H9 (cell line): ENCODE measurements around the gene ZFP36L1. TPM values are rescaled to one million over a fixed set of nuclear protein-coding genes. Genes with fewer than 3 reads are reported as not detected.

ENCODE experiments used
- DNase-seq: peaks from one replicate; pipeline ENCODE4 v3.0.0-alpha.2; 2017
- H2AFZ ChIP-seq: one replicate; pipeline ENCODE4 v1.6.1; 2013; ENCODE audit warnings: mild to moderate bottlenecking, low read length, control low read depth, moderate library complexity
- H2AK5ac ChIP-seq: 2 replicates; pipeline ENCODE4 v1.6.1; 2013; ENCODE audit warnings: low read length, control low read depth, mixed read lengths; ENCODE audit not compliant: insufficient read length
- H2BK120ac ChIP-seq: one replicate; pipeline ENCODE4 v1.6.1; 2013; ENCODE audit warnings: low read depth, mild to moderate bottlenecking, low read length, control low read depth, inconsistent platforms; ENCODE audit not compliant: poor library complexity, severe bottlenecking
- H2BK12ac ChIP-seq: 2 replicates; pipeline ENCODE4 v1.6.1; 2013; ENCODE audit warnings: low read length, control low read depth, mixed read lengths, low read depth; ENCODE audit not compliant: insufficient read length
- H2BK15ac ChIP-seq: 2 replicates; pipeline ENCODE4 v1.6.1; 2013; ENCODE audit warnings: low read depth, low read length, control low read depth
- H2BK20ac ChIP-seq: one replicate; pipeline ENCODE4 v1.6.1; 2013; ENCODE audit warnings: low read depth, mild to moderate bottlenecking, low read length, control low read depth, inconsistent platforms; ENCODE audit not compliant: poor library complexity, severe bottlenecking
- H2BK5ac ChIP-seq: 2 replicates; pipeline ENCODE4 v1.6.1; 2013; ENCODE audit warnings: low read length, control low read depth, mixed read lengths; ENCODE audit not compliant: insufficient read length
- H3K14ac ChIP-seq: 2 replicates; pipeline ENCODE4 v1.6.1; 2013; ENCODE audit warnings: low read length, control low read depth; ENCODE audit not compliant: insufficient read depth
- H3K18ac ChIP-seq: 2 replicates; pipeline ENCODE4 v1.6.1; 2013; ENCODE audit warnings: low read depth, mild to moderate bottlenecking, mixed read lengths, low read length, control low read depth; ENCODE audit not compliant: insufficient read length
- H3K23ac ChIP-seq: 2 replicates; pipeline ENCODE4 v1.6.1; 2013; ENCODE audit warnings: low read length, control low read depth, mixed read lengths, low read depth; ENCODE audit not compliant: insufficient read length
- H3K23me2 ChIP-seq: 2 replicates; pipeline ENCODE4 v1.6.1; 2013; ENCODE audit warnings: low read depth, mild to moderate bottlenecking, mixed read lengths, low read length, control low read depth; ENCODE audit not compliant: insufficient read length, poor library complexity, severe bottlenecking
- H3K27ac ChIP-seq: 2 replicates; pipeline ENCODE4 v1.5.1; 2013; ENCODE audit warnings: low read length, control low read depth, mixed read lengths, low read depth; ENCODE audit not compliant: insufficient read length
- H3K27me3 ChIP-seq: 2 replicates; pipeline ENCODE4 v1.6.1; 2013; ENCODE audit warnings: low read length, control low read depth, inconsistent platforms; ENCODE audit not compliant: insufficient read depth
- H3K4ac ChIP-seq: 2 replicates; pipeline ENCODE4 v1.6.1; 2013; ENCODE audit warnings: low read depth, mild to moderate bottlenecking, control low read depth, inconsistent platforms, low read length, moderate library complexity
- H3K4me1 ChIP-seq: 2 replicates; pipeline ENCODE4 v1.6.1; 2013; ENCODE audit warnings: low read length, control low read depth, inconsistent platforms; ENCODE audit not compliant: insufficient read depth
- H3K4me2 ChIP-seq: 2 replicates; pipeline ENCODE4 v1.6.1; 2013; ENCODE audit warnings: low read length, control low read depth, mixed read lengths; ENCODE audit not compliant: insufficient read length, insufficient read depth
- H3K56ac ChIP-seq: 2 replicates; pipeline ENCODE4 v1.6.1; 2013; ENCODE audit warnings: low read depth, mild to moderate bottlenecking, mixed read lengths, low read length, control low read depth; ENCODE audit not compliant: insufficient read length
- H3K79me1 ChIP-seq: 2 replicates; pipeline ENCODE4 v1.6.1; 2013; ENCODE audit warnings: low read depth, mild to moderate bottlenecking, moderate library complexity, low read length, control low read depth, inconsistent platforms; ENCODE audit not compliant: insufficient read depth, poor library complexity, severe bottlenecking
- H3K79me2 ChIP-seq: 2 replicates; pipeline ENCODE4 v1.6.1; 2013; ENCODE audit warnings: low read length, control low read depth, inconsistent platforms; ENCODE audit not compliant: insufficient read depth
- H3K9ac ChIP-seq: 2 replicates; pipeline ENCODE4 v1.6.1; 2013; ENCODE audit warnings: low read length, control low read depth, mixed read lengths; ENCODE audit not compliant: insufficient read length; ENCODE audit errors: extremely low read depth
- H3K9me3 ChIP-seq: one replicate; pipeline ENCODE4 v1.6.1; 2013; ENCODE audit warnings: low read depth, low read length, inconsistent platforms; ENCODE audit not compliant: control insufficient read depth
- H3T11ph ChIP-seq: one replicate; pipeline ENCODE4 v1.6.1; 2013; ENCODE audit warnings: mild to moderate bottlenecking, low read length, control low read depth, inconsistent platforms
- H4K20me1 ChIP-seq: one replicate; pipeline ENCODE4 v1.6.1; 2013; ENCODE audit not compliant: control insufficient read depth, insufficient read length, insufficient read depth
- H4K5ac ChIP-seq: 2 replicates; pipeline ENCODE4 v1.6.1; 2013; ENCODE audit warnings: low read depth, mild to moderate bottlenecking, mixed read lengths, low read length, control low read depth; ENCODE audit not compliant: insufficient read length
- H4K8ac ChIP-seq: replicated peaks from 2 replicates; pipeline ENCODE4 v1.6.1; 2013; ENCODE audit warnings: low read length, control low read depth, mixed read lengths, low read depth; ENCODE audit not compliant: insufficient read length
- H4K91ac ChIP-seq: 2 replicates; pipeline ENCODE4 v1.6.1; 2013; ENCODE audit warnings: low read depth, mild to moderate bottlenecking, moderate library complexity, mixed read lengths, low read length, control low read depth; ENCODE audit not compliant: insufficient read length
- H3K27ac Mint-ChIP-seq, 3 experiments: 2 replicates in 2 of 3; 3 replicates in 1 of 3; pipeline ENCODE4 v1.8.0; 2020 to 2021; ENCODE audit warnings: mixed read lengths in 3 of 3, mild to moderate bottlenecking in 1 of 3, moderate library complexity in 1 of 3
- H3K27me3 Mint-ChIP-seq: 2 replicates; pipeline ENCODE4 v1.8.0; 2021; ENCODE audit warnings: low read depth, mild to moderate bottlenecking, moderate library complexity, mixed read lengths
- H3K36me3 Mint-ChIP-seq, 3 experiments: 2 replicates in 2 of 3; 3 replicates in 1 of 3; pipeline ENCODE4 v1.8.0; 2020 to 2021; ENCODE audit warnings: low read depth in 3 of 3, mixed read lengths in 3 of 3; ENCODE audit not compliant: insufficient read depth in 1 of 3
- H3K4me1 Mint-ChIP-seq, 2 experiments: 2 replicates each; pipeline ENCODE4 v1.8.0; 2020; ENCODE audit warnings: mixed read lengths in 2 of 2
- H3K4me3 Mint-ChIP-seq, 2 experiments: 2 replicates in 1 of 2; 3 replicates in 1 of 2; pipeline ENCODE4 v1.8.0; 2020 to 2021; ENCODE audit warnings: mild to moderate bottlenecking in 2 of 2, mixed read lengths in 2 of 2, moderate library complexity in 1 of 2
- H3K9me3 Mint-ChIP-seq, 2 experiments: 2 replicates in 1 of 2; 3 replicates in 1 of 2; pipeline ENCODE4 v1.8.0; 2020; ENCODE audit warnings: mild to moderate bottlenecking in 2 of 2, mixed read lengths in 2 of 2, moderate library complexity in 1 of 2
- CTCF ChIP-seq: fragments of 200-600 bp; sonication (generic); conservative IDR thresholded peaks from 3 replicates; pipeline ENCODE4 v1.8.0; 2021; ENCODE audit warnings: antibody characterized with exemption, mild to moderate bottlenecking
- WGBS: extraction: QIAGEN DNeasy Blood & Tissue Kit; methylation state at CpG from one replicate; pipeline ENCODE4 v1.1.7; 2013; ENCODE audit warnings: missing lambda C conversion rate, low lambda C conversion rate, mixed read lengths; ENCODE audit not compliant: insufficient read length; ENCODE audit errors: extremely low coverage; 5-methylcytosine and 5-hydroxymethylcytosine counted together
- total RNA-seq: library from RNA; stranded (reverse); gene quantifications from 2 replicates; pipeline ENCODE4 v1.2.1, GENCODE V29; 2021

ZFP36L1 gene
- total RNA-seq, 1 experiment from 2014 or later: 109 TPM

- no peak overlapping the region; a peak in 1 of 7 replicates for H3K27ac Mint-ChIP-seq
- peaks cover 0 to 5% (median 0%) of the 10 kb centered on the region in 3 experiments; a peak in 2 of 7 replicates for H3K36me3 Mint-ChIP-seq
- no CpG with 5 or more reads among the region's 7 CpGs for WGBS
- Histone ChIP-seq H3K18ac (no peak overlapping the region), H3K14ac (no peak overlapping the region), H4K8ac (no peak overlapping the region), H3K9me3 (no peaks in the 10 kb centered on the region), H3K4ac (no peak overlapping the region), H3K23me2 (no peaks in the 10 kb centered on the region), H3K9ac (no peak overlapping the region), H2BK120ac (no peak overlapping the region), H4K91ac (no peak overlapping the region), H2BK15ac (no peak overlapping the region), H2BK5ac (no peak overlapping the region), H2AFZ (no peak overlapping the region), H3K27ac (no peak overlapping the region), H2AK5ac (no peak overlapping the region), H4K5ac (no peak overlapping the region), H3K27me3 (no peaks in the 10 kb centered on the region), H2BK12ac (no peak overlapping the region), H3K4me2 (no peak overlapping the region), H3K23ac (no peak overlapping the region), H2BK20ac (no peak overlapping the region), H4K20me1 (no peaks in the 10 kb centered on the region), H3K79me2 (no peaks in the 10 kb centered on the region), H3K56ac (no peak overlapping the region), H3T11ph (no peak overlapping the region), H3K79me1 (no peaks in the 10 kb centered on the region), H3K4me1 (no peaks in the 10 kb centered on the region)
- TF ChIP-seq CTCF: no peak
- no peak overlapping the region for H3K4me3 Mint-ChIP-seq
- peaks cover 7 to 12% of the 10 kb centered on the region in 2 experiments; a peak in 4 of 5 replicates for H3K9me3 Mint-ChIP-seq
- H3K27me3 Mint-ChIP-seq: peaks cover 9% of the 10 kb centered on the region
- peaks cover 0 to 17% of the 10 kb centered on the region in 2 experiments; a peak in 3 of 4 replicates for H3K4me1 Mint-ChIP-seq
- no peak for DNase-seq
These were observed 53.2 kb downstream of the ZFP36L1 start for GRCh38 chr14:68739701-68740100.
